CD14-positive monocyte (primary cell): Measurements from ENCODE around the gene ACP5. TPM values are rescaled to one million over a fixed set of nuclear protein-coding genes. Genes with fewer than 3 reads are reported as not detected.

ENCODE experiments used
- DNase-seq, 3 donors: peaks; one replicate each; pipeline ENCODE4 v3.0.0-alpha.2; 2011 to 2022
- H2AFZ ChIP-seq: 2 replicates; pipeline ENCODE4 v1.6.0; 2012; ENCODE audit warnings: mild to moderate bottlenecking, low read depth, low read length, inconsistent platforms; ENCODE audit not compliant: insufficient read depth, poor library complexity, severe bottlenecking
- H3K27ac ChIP-seq, 2 donors: 1 replicate in 1 of 2; 2 replicates in 1 of 2; pipeline ENCODE4 v1.5.1; 2012 to 2013; ENCODE audit warnings: low read length in 2 of 2, control low read depth in 1 of 2, inconsistent platforms in 1 of 2, low read depth in 1 of 2, mild to moderate bottlenecking in 1 of 2
- H3K27me3 ChIP-seq, 2 donors: one replicate each; pipeline versions ENCODE4 v1.6.0 to v1.6.1; 2011 to 2013; ENCODE audit warnings: low read length in 2 of 2; ENCODE audit not compliant: control insufficient read depth in 2 of 2, insufficient read depth in 2 of 2
- H3K36me3 ChIP-seq, 2 donors: replicated peaks in 1 of 2; 1 replicate in 1 of 2; 2 replicates in 1 of 2; pipeline versions ENCODE4 v1.5.1 to v1.6.1; 2012 to 2013; ENCODE audit warnings: low read length in 2 of 2, control low read depth in 1 of 2, inconsistent platforms in 1 of 2, mild to moderate bottlenecking in 1 of 2; ENCODE audit not compliant: insufficient read depth in 2 of 2, control insufficient read depth in 1 of 2
- H3K4me1 ChIP-seq, 2 donors: 1 replicate in 1 of 2; 2 replicates in 1 of 2; pipeline versions ENCODE4 v1.5.1 to v1.6.1; 2012 to 2013; ENCODE audit warnings: low read length in 2 of 2, control low read depth in 1 of 2, inconsistent platforms in 1 of 2, mild to moderate bottlenecking in 1 of 2, moderate library complexity in 1 of 2; ENCODE audit not compliant: insufficient read depth in 2 of 2, control insufficient read depth in 1 of 2
- H3K4me2 ChIP-seq: replicated peaks from 2 replicates; pipeline ENCODE3; 2012; ENCODE audit warnings: low read length, moderate library complexity, mild to moderate bottlenecking; ENCODE audit not compliant: poor library complexity, severe bottlenecking; ENCODE audit errors: extremely low read depth
- H3K4me3 ChIP-seq, 3 experiments: fragments of 200-600 bp in 1 of 3; sonication (generic) in 1 of 3; replicated peaks in 1 of 3; 1 replicate in 2 of 3; 2 replicates in 1 of 3; pipeline ENCODE4 v1.5.1; 2011 to 2013; ENCODE audit warnings: low read length in 3 of 3, mild to moderate bottlenecking in 3 of 3, control low read depth in 2 of 3, low read depth in 2 of 3, inconsistent platforms in 1 of 3, moderate library complexity in 1 of 3
- H3K79me2 ChIP-seq: 2 replicates; pipeline ENCODE4 v1.6.0; 2012; ENCODE audit warnings: mild to moderate bottlenecking, control low read depth, inconsistent platforms, low read length, moderate library complexity; ENCODE audit not compliant: insufficient read depth
- H3K9ac ChIP-seq: 2 replicates; pipeline ENCODE4 v1.6.0; 2017; ENCODE audit warnings: low read length, mild to moderate bottlenecking; ENCODE audit not compliant: insufficient read depth, poor library complexity, severe bottlenecking
- H3K9me3 ChIP-seq, 2 donors: replicated peaks in 1 of 2; 1 replicate in 1 of 2; 2 replicates in 1 of 2; pipeline versions ENCODE4 v1.5.1 to v1.6.1; 2012 to 2013; ENCODE audit warnings: low read length in 2 of 2, control low read depth in 1 of 2; ENCODE audit not compliant: control insufficient read depth in 1 of 2, insufficient read depth in 1 of 2
- H4K20me1 ChIP-seq: 2 replicates; pipeline ENCODE4 v1.6.0; 2012; ENCODE audit warnings: mild to moderate bottlenecking, low read length, control low read depth, moderate library complexity; ENCODE audit not compliant: insufficient read depth
- H3K27ac Mint-ChIP-seq, 7 donors: one replicate each; pipeline ENCODE4 v1.8.0; 2020; ENCODE audit warnings: mild to moderate bottlenecking in 7 of 7, mixed read lengths in 7 of 7, moderate library complexity in 6 of 7, inconsistent platforms in 2 of 7
- H3K27me3 Mint-ChIP-seq, 3 donors: one replicate each; pipeline ENCODE4 v1.8.0; 2021 to 2022; ENCODE audit warnings: low read depth in 3 of 3, mild to moderate bottlenecking in 3 of 3, mixed read lengths in 3 of 3, moderate library complexity in 3 of 3, inconsistent platforms in 1 of 3
- H3K36me3 Mint-ChIP-seq, 2 donors: one replicate each; pipeline ENCODE4 v1.8.0; 2020; ENCODE audit warnings: mixed read lengths in 2 of 2, inconsistent platforms in 1 of 2, mild to moderate bottlenecking in 1 of 2
- H3K4me1 Mint-ChIP-seq: one replicate; pipeline ENCODE4 v1.8.0; 2020; ENCODE audit warnings: mild to moderate bottlenecking, mixed read lengths
- H3K4me3 Mint-ChIP-seq, 2 donors: one replicate each; pipeline ENCODE4 v1.8.0; 2020; ENCODE audit warnings: mild to moderate bottlenecking in 2 of 2, mixed read lengths in 2 of 2, moderate library complexity in 1 of 2
- H3K9me3 Mint-ChIP-seq, 7 donors: one replicate each; pipeline ENCODE4 v1.8.0; 2020 to 2022; ENCODE audit warnings: mixed read lengths in 7 of 7, mild to moderate bottlenecking in 6 of 7, moderate library complexity in 6 of 7, inconsistent platforms in 2 of 7
- CTCF ChIP-seq: fragments of 200-600 bp; IDR thresholded peaks from one replicate; pipeline ENCODE4 v1.8.0; 2022; ENCODE audit warnings: antibody characterized with exemption, mild to moderate bottlenecking
- WGBS: methylation state at CpG from one replicate; pipeline ENCODE4 v1.1.5; 2013; ENCODE audit warnings: missing lambda C conversion rate; ENCODE audit not compliant: insufficient coverage; 5-methylcytosine and 5-hydroxymethylcytosine counted together
- intact Hi-C, 2 donors: fragments of 100-400 bp; cut with micrococcal nuclease; formaldehyde crosslinking; loops; one replicate each; pipeline versions ENCODE4 v1.15.0 to v1.15.1; 2023
- polyA plus RNA-seq, 3 donors: library from polyadenylated mRNA; depleted of rRNA in 1 of 3; unstranded in 2 of 3; stranded (reverse) in 1 of 3; fragments of 300-500 nt in 2 of 3; fragments of >200 nt in 1 of 3; fragmentation: Illumina TruSeq in 2 of 3; gene quantifications; 1 replicate in 2 of 3; 2 replicates in 1 of 3; pipeline ENCODE4 v1.2.3, GENCODE V29; 2012 to 2021

The ACP5 gene
- polyA plus RNA-seq, 3 donors = 20.1 to 58.2 (median 31.2) TPM

DNA sequence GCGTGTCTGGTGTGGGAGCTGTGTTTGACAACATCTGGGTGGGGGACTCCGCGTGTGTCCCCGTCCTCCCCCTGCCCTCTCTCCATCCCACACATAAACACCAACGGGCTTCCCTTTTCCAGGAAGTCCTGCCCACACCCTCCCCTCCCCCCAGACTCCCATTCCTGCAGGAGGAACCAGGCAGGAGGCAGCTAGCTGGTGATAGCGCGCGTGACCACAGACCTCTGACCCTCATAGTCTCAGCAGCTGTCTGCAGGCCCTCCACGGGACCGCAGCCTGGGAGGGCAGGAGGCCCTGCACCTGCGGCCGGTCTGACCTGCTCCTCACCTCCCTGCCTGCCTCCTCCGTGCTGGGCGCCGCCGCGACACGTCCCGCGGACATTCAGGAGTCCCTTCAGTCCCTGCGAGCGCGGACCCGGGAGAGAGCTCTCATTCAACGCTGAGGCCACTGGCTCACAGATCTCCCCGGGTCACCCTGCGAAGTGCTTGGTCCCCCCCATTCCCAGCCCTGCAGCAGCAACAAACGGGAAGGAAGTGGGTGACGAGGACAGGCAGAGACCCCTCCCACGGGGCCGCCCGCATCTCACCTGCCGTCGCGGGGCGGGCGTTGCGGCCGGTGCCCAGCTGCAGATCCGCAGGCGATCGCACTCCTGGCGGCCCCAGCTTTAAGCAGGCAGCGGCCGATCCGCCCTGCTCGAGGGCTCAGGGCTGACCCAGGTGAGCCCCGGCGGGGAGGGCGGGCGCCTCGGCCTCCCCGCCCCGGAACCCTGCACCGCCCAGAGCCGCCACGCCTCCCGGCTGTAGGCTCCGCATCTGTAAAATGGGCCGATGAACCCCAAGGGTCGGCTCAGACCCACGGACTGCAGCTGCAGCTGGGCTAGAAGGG lies 1.1 kb upstream of the ACP5 start:
- H3K27me3 ChIP-seq = no peaks in the 10 kb centered on the region
- H3K27ac ChIP-seq = peak overlapping the region; percentile 48 to 77
- H3K9me3 ChIP-seq = no peaks in the 10 kb centered on the region
- H3K4me3 ChIP-seq = peak overlapping the region; percentile 39 to 77 (median 54)
- H3K4me2 ChIP-seq = peak overlapping the region; percentile 85
- H3K36me3 Mint-ChIP-seq = peaks cover 3 to 5% of the 10 kb centered on the region in 2 donors
- intact Hi-C loops = no loop called here
- no peaks in the 10 kb centered on the region for H3K79me2 ChIP-seq
- H3K4me3 Mint-ChIP-seq = peak overlapping the region; percentile 75 to 85
- H3K9me3 Mint-ChIP-seq = peaks cover 0 to 13% (median 0%) of the 10 kb centered on the region in 7 donors
- peak overlapping the region; percentile 63 to 89 (median 85) for H3K27ac Mint-ChIP-seq
- H2AFZ ChIP-seq = peak overlapping the region; percentile 83
- no peaks in the 10 kb centered on the region for H4K20me1 ChIP-seq
- H3K4me1 ChIP-seq = peaks cover 70 to 76% of the 10 kb centered on the region in 2 donors
- H3K9ac ChIP-seq = peak overlapping the region; percentile 69
- DNase-seq = peak; percentile 39 to 52 (median 44)
- H3K27me3 Mint-ChIP-seq = peaks cover 2 to 16% (median 5%) of the 10 kb centered on the region in 3 donors
- H3K4me1 Mint-ChIP-seq = peaks cover 68% of the 10 kb centered on the region
- 3% methylated on average over 48 of the region's 62 CpGs for WGBS
- no peaks in the 10 kb centered on the region for H3K36me3 ChIP-seq
- no peak for TF ChIP-seq CTCF

GRCh38 chr19:11576227-11576626 lies 1.2 kb downstream of the ACP5 start:
- intact Hi-C loops = no loop called here
- Mint-ChIP-seq H3K36me3 (peaks cover 2 to 3% of the 10 kb centered on the region in 2 donors), H3K4me3 (no peak overlapping the region), H3K27me3 (peaks cover 3 to 16% (median 6%) of the 10 kb centered on the region in 3 donors), H3K27ac (peak overlapping the region in 6 of 7 donors; percentile 0 to 78 (median 48)), H3K4me1 (peaks cover 51% of the 10 kb centered on the region), H3K9me3 (peaks cover 0 to 10% (median 0%) of the 10 kb centered on the region in 7 donors)
- peak overlapping the region in 1 of 2 donors; percentile 31 for H3K27ac ChIP-seq
- peak; percentile 33 to 58 (median 43) for DNase-seq
- H3K4me1 ChIP-seq = peaks cover 47 to 54% of the 10 kb centered on the region in 2 donors
- no peaks in the 10 kb centered on the region for H4K20me1 ChIP-seq
- no peaks in the 10 kb centered on the region for H3K79me2 ChIP-seq
- no peak overlapping the region for H2AFZ ChIP-seq
- peak overlapping the region in 1 of 3 experiments; percentile 3 for H3K4me3 ChIP-seq
- TF ChIP-seq CTCF = no peak
- H3K9ac ChIP-seq = no peak overlapping the region
- H3K27me3 ChIP-seq = no peaks in the 10 kb centered on the region
- WGBS = 64% methylated on average over 15 of the region's 15 CpGs
- no peak overlapping the region for H3K4me2 ChIP-seq
- no peaks in the 10 kb centered on the region for H3K36me3 ChIP-seq
- H3K9me3 ChIP-seq = no peaks in the 10 kb centered on the region
